ENCODE measurements around the gene NCOA3. TPM values are rescaled to one million over a fixed set of nuclear protein-coding genes. Genes with fewer than 3 reads are reported as not detected.
A peak's percentile ranks its signal among the peaks of the same experiment; 100 is the strongest.

The NCOA3 gene
- total and polyA plus RNA-seq, 2 experiments from 2014 or later = 6.7 to 25.8 TPM

DNA sequence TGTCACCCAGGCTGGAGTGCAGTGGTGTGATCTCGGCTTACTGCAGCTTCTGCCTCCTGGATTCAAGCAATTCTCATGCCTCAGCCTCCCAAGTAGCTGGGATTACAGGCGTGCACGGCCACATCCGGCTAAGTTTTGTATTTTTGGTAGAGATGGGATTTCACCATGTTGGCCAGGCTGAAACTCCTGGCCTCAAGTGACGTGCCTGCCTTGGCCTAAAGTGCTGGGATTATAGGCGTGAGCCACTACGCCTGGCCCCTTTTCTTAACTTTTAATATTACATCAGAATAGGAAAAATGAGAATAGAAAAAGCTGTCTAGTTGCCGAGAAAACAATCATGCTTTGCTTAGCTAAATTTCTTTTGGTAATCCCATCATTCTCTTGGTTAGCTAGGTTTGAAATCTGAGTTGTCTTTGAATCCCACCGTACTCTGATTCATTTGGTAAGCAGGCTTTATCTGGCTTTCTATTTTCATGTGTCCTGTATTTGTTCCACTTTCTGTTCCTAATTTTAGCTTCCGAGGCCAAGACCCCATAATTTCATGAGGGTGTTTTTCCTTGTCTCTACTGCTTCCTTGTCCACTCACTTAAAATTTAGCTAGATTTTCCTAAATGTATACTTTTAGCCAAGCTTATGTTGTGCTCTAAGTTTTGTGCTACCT is 83.5 kb downstream of the NCOA3 start:
- no peak for DNase-seq (ENCODE audit: low spot score)
- no peaks in the 10 kb centered on the region for H3K9me2 ChIP-seq (ENCODE audit: insufficient read depth)
- ATAC-seq = no peak
- H2AFZ ChIP-seq = no peak overlapping the region
- H4K20me1 ChIP-seq (replicated peaks; ENCODE audit: insufficient read depth) = no peaks in the 10 kb centered on the region
- TF ChIP-seq, protein P1, sequence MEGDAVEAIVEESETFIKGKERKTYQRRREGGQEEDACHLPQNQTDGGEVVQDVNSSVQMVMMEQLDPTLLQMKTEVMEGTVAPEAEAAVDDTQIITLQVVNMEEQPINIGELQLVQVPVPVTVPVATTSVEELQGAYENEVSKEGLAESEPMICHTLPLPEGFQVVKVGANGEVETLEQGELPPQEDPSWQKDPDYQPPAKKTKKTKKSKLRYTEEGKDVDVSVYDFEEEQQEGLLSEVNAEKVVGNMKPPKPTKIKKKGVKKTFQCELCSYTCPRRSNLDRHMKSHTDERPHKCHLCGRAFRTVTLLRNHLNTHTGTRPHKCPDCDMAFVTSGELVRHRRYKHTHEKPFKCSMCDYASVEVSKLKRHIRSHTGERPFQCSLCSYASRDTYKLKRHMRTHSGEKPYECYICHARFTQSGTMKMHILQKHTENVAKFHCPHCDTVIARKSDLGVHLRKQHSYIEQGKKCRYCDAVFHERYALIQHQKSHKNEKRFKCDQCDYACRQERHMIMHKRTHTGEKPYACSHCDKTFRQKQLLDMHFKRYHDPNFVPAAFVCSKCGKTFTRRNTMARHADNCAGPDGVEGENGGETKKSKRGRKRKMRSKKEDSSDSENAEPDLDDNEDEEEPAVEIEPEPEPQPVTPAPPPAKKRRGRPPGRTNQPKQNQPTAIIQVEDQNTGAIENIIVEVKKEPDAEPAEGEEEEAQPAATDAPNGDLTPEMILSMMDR (conservative IDR thresholded peaks at IDR 0.05; ENCODE audit: low read depth in 2 of 2) = no peak
- TF ChIP-seq EZH2phosphoT487 (IDR thresholded peaks at IDR 0.05; ENCODE audit: unreplicated experiment) (no peak), JUNB (IDR thresholded peaks at IDR 0.05; ENCODE audit: unreplicated experiment) (no peak), ZNF114 (CRISPR knock-in tag; IDR thresholded peaks at IDR 0.05) (no peak), CREB1 (CRISPR knock-in tag; IDR thresholded peaks at IDR 0.05; ENCODE audit: low read depth) (no peak), ZNF331 (CRISPR knock-in tag; IDR thresholded peaks at IDR 0.05; ENCODE audit: low read depth) (no peak), POLR2AphosphoS5 (IDR thresholded peaks at IDR 0.05; ENCODE audit: low read depth) (no peak), NANOG (IDR thresholded peaks at IDR 0.05; ENCODE audit: borderline replicate concordance) (no peak), EZH2 (IDR thresholded peaks at IDR 0.05; ENCODE audit: low read depth, unreplicated experiment) (no peak)
- TF ChIP-seq, protein P2, sequence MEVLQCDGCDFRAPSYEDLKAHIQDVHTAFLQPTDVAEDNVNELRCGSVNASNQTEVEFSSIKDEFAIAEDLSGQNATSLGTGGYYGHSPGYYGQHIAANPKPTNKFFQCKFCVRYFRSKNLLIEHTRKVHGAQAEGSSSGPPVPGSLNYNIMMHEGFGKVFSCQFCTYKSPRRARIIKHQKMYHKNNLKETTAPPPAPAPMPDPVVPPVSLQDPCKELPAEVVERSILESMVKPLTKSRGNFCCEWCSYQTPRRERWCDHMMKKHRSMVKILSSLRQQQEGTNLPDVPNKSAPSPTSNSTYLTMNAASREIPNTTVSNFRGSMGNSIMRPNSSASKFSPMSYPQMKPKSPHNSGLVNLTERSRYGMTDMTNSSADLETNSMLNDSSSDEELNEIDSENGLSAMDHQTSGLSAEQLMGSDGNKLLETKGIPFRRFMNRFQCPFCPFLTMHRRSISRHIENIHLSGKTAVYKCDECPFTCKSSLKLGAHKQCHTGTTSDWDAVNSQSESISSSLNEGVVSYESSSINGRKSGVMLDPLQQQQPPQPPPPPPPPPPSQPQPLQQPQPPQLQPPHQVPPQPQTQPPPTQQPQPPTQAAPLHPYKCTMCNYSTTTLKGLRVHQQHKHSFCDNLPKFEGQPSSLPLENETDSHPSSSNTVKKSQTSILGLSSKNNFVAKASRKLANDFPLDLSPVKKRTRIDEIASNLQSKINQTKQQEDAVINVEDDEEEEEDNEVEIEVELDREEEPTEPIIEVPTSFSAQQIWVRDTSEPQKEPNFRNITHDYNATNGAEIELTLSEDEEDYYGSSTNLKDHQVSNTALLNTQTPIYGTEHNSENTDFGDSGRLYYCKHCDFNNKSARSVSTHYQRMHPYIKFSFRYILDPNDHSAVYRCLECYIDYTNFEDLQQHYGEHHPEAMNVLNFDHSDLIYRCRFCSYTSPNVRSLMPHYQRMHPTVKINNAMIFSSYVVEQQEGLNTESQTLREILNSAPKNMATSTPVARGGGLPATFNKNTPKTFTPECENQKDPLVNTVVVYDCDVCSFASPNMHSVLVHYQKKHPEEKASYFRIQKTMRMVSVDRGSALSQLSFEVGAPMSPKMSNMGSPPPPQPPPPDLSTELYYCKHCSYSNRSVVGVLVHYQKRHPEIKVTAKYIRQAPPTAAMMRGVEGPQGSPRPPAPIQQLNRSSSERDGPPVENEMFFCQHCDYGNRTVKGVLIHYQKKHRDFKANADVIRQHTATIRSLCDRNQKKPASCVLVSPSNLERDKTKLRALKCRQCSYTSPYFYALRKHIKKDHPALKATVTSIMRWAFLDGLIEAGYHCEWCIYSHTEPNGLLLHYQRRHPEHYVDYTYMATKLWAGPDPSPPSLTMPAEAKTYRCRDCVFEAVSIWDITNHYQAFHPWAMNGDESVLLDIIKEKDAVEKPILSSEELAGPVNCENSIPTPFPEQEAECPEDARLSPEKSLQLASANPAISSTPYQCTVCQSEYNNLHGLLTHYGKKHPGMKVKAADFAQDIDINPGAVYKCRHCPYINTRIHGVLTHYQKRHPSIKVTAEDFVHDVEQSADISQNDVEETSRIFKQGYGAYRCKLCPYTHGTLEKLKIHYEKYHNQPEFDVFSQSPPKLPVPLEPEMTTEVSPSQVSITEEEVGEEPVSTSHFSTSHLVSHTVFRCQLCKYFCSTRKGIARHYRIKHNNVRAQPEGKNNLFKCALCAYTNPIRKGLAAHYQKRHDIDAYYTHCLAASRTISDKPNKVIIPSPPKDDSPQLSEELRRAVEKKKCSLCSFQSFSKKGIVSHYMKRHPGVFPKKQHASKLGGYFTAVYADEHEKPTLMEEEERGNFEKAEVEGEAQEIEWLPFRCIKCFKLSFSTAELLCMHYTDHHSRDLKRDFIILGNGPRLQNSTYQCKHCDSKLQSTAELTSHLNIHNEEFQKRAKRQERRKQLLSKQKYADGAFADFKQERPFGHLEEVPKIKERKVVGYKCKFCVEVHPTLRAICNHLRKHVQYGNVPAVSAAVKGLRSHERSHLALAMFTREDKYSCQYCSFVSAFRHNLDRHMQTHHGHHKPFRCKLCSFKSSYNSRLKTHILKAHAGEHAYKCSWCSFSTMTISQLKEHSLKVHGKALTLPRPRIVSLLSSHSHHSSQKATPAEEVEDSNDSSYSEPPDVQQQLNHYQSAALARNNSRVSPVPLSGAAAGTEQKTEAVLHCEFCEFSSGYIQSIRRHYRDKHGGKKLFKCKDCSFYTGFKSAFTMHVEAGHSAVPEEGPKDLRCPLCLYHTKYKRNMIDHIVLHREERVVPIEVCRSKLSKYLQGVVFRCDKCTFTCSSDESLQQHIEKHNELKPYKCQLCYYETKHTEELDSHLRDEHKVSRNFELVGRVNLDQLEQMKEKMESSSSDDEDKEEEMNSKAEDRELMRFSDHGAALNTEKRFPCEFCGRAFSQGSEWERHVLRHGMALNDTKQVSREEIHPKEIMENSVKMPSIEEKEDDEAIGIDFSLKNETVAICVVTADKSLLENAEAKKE (CRISPR knock-in tag; IDR thresholded peaks at IDR 0.05) = no peak
- TF ChIP-seq, protein P3, sequence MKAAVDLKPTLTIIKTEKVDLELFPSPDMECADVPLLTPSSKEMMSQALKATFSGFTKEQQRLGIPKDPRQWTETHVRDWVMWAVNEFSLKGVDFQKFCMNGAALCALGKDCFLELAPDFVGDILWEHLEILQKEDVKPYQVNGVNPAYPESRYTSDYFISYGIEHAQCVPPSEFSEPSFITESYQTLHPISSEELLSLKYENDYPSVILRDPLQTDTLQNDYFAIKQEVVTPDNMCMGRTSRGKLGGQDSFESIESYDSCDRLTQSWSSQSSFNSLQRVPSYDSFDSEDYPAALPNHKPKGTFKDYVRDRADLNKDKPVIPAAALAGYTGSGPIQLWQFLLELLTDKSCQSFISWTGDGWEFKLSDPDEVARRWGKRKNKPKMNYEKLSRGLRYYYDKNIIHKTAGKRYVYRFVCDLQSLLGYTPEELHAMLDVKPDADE (IDR thresholded peaks at IDR 0.05) = no peak
- TF ChIP-seq, protein P4, sequence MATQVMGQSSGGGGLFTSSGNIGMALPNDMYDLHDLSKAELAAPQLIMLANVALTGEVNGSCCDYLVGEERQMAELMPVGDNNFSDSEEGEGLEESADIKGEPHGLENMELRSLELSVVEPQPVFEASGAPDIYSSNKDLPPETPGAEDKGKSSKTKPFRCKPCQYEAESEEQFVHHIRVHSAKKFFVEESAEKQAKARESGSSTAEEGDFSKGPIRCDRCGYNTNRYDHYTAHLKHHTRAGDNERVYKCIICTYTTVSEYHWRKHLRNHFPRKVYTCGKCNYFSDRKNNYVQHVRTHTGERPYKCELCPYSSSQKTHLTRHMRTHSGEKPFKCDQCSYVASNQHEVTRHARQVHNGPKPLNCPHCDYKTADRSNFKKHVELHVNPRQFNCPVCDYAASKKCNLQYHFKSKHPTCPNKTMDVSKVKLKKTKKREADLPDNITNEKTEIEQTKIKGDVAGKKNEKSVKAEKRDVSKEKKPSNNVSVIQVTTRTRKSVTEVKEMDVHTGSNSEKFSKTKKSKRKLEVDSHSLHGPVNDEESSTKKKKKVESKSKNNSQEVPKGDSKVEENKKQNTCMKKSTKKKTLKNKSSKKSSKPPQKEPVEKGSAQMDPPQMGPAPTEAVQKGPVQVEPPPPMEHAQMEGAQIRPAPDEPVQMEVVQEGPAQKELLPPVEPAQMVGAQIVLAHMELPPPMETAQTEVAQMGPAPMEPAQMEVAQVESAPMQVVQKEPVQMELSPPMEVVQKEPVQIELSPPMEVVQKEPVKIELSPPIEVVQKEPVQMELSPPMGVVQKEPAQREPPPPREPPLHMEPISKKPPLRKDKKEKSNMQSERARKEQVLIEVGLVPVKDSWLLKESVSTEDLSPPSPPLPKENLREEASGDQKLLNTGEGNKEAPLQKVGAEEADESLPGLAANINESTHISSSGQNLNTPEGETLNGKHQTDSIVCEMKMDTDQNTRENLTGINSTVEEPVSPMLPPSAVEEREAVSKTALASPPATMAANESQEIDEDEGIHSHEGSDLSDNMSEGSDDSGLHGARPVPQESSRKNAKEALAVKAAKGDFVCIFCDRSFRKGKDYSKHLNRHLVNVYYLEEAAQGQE (IDR thresholded peaks at IDR 0.05; ENCODE audit: unreplicated experiment) = no peak
- Mint-ChIP-seq H3K4me3 (no peak overlapping the region), H3K27ac (peak overlapping the region; percentile 5), H3K4me1 (peaks cover 29% of the 10 kb centered on the region), H3K27me3 (ENCODE audit: insufficient read depth, low read depth, poor library complexity) (peaks cover under 1% of the 10 kb centered on the region), H3K9me3 (no peaks in the 10 kb centered on the region), H3K36me3 (ENCODE audit: low read depth) (no peaks in the 10 kb centered on the region; the same call in 2 of the 3 replicates)
- H3K4me3 ChIP-seq = no peak overlapping the region
- H3K27me3 ChIP-seq (ENCODE audit: insufficient read depth) = no peaks in the 10 kb centered on the region
- peaks cover 34% of the 10 kb centered on the region for H3K4me1 ChIP-seq (ENCODE audit: insufficient read depth)
- H3K36me3 ChIP-seq (ENCODE audit: insufficient read depth) = no peaks in the 10 kb centered on the region
- peaks cover 44% of the 10 kb centered on the region for H3K79me2 ChIP-seq (replicated peaks; ENCODE audit: insufficient read depth)
- no peaks in the 10 kb centered on the region for H3F3A ChIP-seq (replicated peaks; ENCODE audit: low read depth)
- H3K27ac ChIP-seq (ENCODE audit: low read depth) = peak overlapping the region; percentile 60
- no peak overlapping the region for H3K4me2 ChIP-seq

Data from GM23338 (cell line).